GM21825 (cell line): ENCODE results near the gene TMED6.

ENCODE experiments used
- ATAC-seq: cut with Tn5 transposase; IDR thresholded peaks from one replicate; pipeline ENCODE4 v1.9.1; 2021; ENCODE audit warnings: mild to moderate bottlenecking, moderate library complexity; ENCODE audit not compliant: unreplicated experiment

The TMED6 gene

DNA sequence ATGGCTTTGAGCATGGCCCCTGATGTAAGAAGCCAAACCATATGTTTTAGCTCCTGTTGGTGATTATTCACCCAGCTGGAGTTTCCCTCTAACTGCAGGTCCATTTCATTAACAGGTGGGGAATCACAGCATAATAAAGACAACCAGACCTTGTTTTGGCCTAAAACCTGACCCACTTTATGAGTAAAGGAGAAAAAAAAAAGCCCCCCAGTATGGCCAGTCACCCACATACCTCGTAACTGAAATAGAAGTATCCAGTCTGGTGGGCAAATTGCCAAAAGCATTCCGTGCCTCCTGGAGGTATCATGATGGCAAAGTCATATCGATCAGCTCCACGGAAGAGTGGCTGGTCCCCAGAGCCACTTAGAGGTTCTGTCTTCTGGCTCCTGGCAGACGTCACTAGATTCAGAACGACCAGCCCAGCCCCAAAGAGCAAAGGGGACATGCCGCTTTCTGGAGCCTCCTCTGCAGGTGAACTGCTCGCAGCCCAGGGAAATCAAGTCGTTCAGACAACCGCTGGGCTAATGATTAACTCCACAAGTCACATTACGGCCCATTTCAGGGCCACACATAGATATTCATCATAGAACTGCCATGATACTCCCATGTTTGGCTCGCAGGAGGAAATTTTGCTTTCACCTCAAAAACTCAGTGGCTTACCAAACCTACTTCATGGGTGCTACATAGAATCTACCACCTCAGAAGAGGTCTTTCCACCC is at the start of gene TMED6:
TMED6 (minus strand) TSS at position 478 of the 719 bp plus-strand sequence; CDS start at position 445, 33 bp downstream.
- ATAC-seq = no peak

- no peak for ATAC-seq
Observed at GRCh38 chr16:69399361-69399760, 47.8 kb upstream of the TMED6 start.

- no peak for ATAC-seq
Observed at GRCh38 chr16:69397821-69398521, 46.4 kb upstream of the TMED6 start.

DNA sequence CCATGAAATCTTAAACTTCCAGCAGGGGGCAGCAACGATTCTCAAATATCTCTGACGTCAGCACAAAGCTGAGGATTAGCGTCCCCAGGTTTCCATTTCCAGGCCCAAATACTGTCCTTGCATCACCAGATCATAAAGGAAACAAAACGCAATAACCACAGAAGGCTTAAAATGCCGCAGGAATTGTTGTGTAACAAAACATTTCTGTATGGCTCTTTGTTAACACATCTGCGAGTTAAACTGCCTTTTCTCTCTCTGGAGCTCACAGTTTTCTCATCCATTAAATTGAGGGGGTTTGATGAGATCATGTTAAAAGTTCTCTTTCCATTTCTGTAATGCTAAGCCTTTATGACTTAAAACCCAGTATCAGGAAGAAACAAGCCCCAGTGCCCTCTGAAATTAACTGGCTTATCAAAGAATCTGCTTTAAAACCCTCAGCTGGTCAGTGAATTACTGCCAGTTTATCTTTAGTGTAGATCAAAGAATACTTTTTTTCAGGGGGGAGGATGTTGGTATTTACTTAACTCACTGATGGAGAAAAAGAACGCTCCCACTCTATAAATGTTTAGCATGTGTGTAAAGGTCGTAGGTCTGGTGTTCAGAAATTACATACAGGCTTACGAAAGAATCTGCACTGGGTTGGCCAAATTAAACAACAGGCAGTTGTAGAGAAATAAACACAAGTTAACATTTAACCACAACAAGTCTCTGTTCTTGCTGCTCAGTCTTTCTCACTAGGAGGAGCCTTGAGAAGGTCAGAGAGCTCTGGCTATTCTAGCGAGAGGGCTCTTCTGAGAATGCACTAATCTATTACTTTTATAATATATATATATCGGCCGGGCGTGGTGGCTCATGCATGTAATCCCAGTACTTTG is 44.8 kb upstream of the TMED6 start:
- peak; percentile 57 for ATAC-seq

DNA sequence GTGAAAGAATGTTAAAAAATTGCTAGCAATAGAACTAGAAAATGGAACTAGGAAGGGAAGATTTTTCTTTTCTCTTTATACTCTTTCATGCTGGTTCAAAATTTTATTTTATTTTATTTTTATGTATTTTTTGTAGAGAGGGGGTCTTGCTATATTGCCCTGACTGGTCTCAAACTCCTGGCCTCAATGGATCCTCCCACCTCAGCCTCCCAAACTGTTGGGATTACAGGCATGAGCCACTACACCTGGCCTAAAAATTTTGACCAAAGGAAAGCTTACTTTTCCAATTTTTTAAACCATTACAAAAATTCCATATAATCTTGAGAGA is 44.2 kb upstream of the TMED6 start:
- no peak for ATAC-seq

GRCh38 chr16:69393898-69394849 is 42.6 kb upstream of the TMED6 start:
- ATAC-seq = no peak

GRCh38 chr16:69386596-69386995 is 35.0 kb upstream of the TMED6 start:
- no peak for ATAC-seq

DNA sequence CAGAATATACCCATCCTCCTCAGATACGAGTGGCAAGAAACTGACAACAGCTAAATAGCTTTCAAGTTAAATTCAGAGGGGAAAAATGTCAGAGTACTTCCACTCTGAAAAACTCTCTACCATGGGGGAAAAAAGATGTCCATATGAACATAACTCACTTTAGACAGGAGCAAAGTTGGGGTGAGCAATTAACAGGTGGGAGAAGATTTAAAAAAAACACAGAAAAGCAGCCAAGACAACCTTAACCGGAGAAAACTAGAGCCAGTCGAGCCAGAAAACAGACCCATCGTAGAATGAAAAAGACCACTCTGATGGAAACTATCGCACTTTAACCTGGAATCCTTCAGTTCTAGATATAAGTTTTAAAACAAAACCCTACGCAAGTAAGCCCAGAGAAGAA is 33.4 kb upstream of the TMED6 start:
- ATAC-seq = no peak

DNA sequence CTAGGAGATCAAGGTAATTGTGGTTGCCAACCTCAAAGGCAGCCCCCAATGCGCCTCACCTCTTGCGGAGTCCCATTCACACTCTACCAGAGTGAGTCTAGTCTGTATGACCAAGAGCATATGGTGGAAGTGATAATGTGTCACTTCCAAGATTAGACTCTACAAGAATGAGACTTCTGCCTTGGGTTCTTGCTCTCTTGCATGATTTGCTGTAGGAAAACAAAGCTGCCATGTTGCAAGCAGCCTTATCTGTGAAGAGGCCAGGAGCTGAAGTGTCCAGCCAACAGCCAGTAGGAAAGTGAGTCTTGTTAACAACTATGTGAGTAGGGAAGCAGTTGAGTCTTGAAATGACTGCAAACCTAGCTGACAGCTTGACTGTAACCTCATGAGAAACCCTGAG is 30.8 kb upstream of the TMED6 start:
- no peak for ATAC-seq

DNA sequence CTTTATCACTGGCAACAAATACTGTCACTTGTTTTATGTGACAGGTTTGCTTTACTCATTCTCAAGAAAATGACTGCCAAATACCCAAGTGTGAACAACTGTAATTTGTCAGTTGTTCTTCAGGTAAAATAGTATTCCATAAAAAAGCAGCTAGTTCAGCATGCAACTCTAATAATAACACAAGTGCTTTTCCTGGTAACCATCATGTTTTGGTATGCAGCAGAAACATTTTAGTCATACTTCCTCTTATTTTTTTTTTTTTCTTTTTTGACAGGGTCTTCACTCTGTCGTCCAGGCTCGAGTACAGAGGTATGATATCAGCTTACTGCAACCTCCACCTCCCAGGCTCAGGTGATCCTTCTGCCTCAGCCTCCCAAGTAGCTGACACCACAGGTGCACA is 29.6 kb upstream of the TMED6 start:
- no peak for ATAC-seq

GRCh38 chr16:69378760-69379159 is 27.2 kb upstream of the TMED6 start:
- no peak for ATAC-seq

- ATAC-seq = no peak
Observed at GRCh38 chr16:69378036-69378435, 26.4 kb upstream of the TMED6 start.

DNA sequence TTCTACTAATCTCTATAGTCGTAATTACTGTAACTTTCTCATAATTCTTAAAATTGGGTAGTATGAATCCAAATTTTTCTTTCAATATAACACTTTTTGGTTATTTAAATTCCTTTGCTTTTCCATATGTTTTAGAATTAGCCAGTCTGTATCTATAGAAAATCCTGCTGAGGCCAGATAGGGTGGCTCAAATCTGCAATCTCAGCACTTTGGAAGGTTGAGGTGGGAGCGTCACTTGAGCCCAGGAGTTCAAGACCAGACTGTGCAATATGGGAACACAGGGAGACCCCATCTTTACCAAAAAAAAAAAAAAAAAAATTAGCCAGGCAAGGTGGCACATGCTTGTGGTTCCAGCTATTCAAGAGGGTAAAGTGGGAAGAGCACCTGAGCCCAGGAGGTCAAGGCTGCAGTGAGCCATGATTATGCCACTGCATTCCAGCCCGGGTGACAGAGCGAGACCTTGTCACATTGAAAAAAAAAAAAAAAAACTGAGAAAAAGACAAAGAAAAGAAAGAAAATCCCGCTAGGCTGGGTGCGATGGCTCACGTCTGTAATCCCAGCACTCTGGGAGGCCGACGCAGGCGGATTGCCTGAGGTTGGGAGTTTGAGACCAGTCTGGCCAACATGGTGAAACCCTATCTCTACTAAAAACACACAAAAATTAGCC is 24.9 kb upstream of the TMED6 start:
- ATAC-seq = no peak

DNA sequence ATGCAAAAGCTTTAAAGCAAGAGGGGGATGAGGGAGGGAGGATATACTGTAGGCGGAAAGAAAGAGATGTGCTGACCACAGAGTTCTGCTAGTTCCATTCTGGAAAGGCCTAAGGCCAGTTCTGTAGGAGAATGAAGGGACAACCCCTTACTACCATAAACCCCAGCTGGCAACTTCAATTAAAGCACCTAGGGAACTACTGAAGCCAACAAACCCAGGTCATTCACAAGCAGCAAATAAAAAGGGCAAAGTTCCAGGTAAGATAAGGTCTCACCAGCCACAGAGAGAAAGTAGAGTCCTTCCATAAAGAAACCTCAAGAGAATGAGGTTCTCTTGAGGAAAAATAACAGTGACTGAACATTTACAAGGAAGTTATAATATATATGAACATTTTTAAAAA is 21.4 kb upstream of the TMED6 start:
- no peak for ATAC-seq

- ATAC-seq = no peak
Observed at GRCh38 chr16:69371564-69371963, 20.0 kb upstream of the TMED6 start.

DNA sequence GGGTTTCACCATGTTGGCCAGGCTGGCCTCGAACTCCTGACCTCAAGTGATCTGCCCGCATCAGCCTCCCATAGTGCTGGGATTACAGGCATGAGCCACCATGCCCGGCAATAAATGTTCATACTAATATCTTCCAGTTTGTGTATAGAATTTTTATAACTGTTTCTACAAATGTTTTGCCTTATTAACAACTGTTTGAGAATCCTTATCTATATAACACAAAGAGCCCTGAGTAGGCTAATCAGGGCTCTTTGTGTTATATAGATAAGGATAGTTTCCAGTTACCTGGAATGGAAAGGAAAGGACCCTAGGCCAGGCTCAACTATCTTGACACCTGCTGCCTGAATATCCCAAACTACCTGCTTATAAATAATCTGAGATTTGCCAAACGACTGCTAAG is 17.3 kb upstream of the TMED6 start:
- ATAC-seq = no peak

DNA sequence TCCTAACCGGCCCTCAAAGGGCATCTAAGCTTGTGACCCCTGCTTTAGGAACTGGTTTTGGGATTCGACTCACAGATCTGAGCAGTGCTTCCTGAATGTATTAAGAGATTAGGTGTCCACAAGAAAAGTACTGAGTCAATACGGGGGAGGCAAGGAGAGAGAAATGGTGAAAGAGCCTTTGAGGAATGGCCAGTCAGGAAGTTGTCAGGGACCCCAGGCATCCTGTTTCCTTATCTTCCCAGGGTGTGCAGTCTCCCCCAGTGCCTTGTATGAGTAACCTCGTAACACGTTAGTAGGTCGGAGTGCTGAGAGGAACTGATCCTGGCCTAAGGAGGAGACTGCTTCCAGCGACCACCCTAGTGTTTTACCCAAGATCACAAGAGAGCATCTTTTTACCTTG is 16.4 kb upstream of the TMED6 start:
- ATAC-seq = no peak

DNA sequence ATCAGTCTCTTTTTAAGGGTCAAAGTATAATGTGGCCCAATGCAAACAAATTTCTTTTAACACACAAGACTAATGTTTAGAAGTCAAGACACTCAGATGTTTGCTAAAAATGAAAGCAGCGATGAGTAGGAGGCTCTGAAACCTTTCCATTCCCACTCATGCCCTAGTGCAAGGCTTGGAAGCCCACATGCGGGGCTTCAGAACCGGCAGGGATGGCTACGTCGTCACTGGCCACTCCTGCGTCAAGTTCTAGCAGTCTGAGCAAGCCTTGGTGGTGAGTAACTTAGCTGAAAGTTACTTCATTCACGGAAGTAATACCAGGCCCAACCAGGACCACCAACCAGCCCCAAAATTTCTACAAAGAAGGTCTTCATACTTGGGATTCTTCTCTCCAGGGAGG is 14.8 kb upstream of the TMED6 start:
- no peak for ATAC-seq

DNA sequence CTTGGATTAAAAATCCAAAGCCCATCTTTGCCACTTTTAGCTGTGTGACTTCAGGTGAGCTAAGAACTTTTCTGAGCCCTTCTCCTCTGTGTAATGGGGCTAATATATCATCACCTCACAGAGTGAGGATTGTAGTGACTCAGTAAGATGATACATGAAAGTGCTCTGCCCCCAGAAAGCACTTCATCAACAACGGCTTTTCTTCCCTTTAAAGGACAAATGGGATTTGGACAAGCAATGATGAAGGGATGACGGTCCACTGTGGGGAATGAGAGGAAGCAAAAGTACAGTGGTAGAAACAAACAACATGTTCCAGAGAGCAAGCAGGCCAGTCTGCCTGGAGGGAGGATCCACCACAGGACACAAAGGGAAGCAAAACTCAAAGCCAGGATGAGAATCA is 14.3 kb upstream of the TMED6 start:
- no peak for ATAC-seq

GRCh38 chr16:69364088-69364487 is 12.5 kb upstream of the TMED6 start:
- no peak for ATAC-seq
